Vagina (tissue), 2 donors: Measurements from ENCODE around the gene GREM1. TPM values are rescaled to one million over a fixed set of nuclear protein-coding genes. Genes with fewer than 3 reads are reported as not detected.

Source experiments
- DNase-seq, 2 donors: peaks; one replicate each; pipeline ENCODE4 v3.0.0-alpha.2; 2017; ENCODE audit errors: extremely low spot score in 2 of 2
- H3K27ac ChIP-seq: fragments of 200-600 bp; sonication (generic); one replicate; pipeline ENCODE4 v1.5.1; 2019
- H3K27me3 ChIP-seq: fragments of 200-600 bp; sonication (generic); one replicate; pipeline ENCODE4 v1.5.1; 2019
- H3K36me3 ChIP-seq, 2 donors: fragments of 200-600 bp; sonication (generic); one replicate each; pipeline ENCODE4 v1.5.1; 2017 to 2019
- H3K4me1 ChIP-seq: fragments of 200-600 bp; sonication (generic); one replicate; pipeline ENCODE4 v1.5.1; 2019
- H3K4me3 ChIP-seq, 2 donors: fragments of 200-600 bp; sonication (generic); 1 replicate in 1 of 2; 2 replicates in 1 of 2; pipeline ENCODE4 v1.5.1; 2016 to 2019
- H3K9me3 ChIP-seq: fragments of 200-600 bp; sonication (generic); one replicate; pipeline ENCODE4 v1.5.1; 2019
- CTCF ChIP-seq, 3 experiments: fragments of 450-650 bp in 2 of 3; fragments of 200-600 bp in 1 of 3; sonication (generic) in 1 of 3; IDR thresholded peaks; one replicate each; pipeline ENCODE4 v1.5.1; 2017 to 2019; ENCODE audit warnings: antibody characterized with exemption in 3 of 3, mild to moderate bottlenecking in 2 of 3, moderate library complexity in 2 of 3
- POLR2A ChIP-seq, 2 donors: fragments of 450-650 bp; IDR thresholded peaks; one replicate each; pipeline ENCODE4 v1.6.1; 2017; ENCODE audit warnings: antibody characterized with exemption in 2 of 2, mild to moderate bottlenecking in 2 of 2, moderate library complexity in 2 of 2
- POLR2AphosphoS5 ChIP-seq, 2 donors: sonication (generic); formaldehyde crosslinking; IDR thresholded peaks; one replicate each; pipeline ENCODE4 v1.9.0; 2017; ENCODE audit warnings: antibody characterized with exemption in 2 of 2, mild to moderate bottlenecking in 2 of 2, low read depth in 1 of 2; ENCODE audit not compliant: insufficient read depth in 1 of 2
- intact Hi-C: fragments of 100-400 bp; cut with DNase I; formaldehyde crosslinking; loops from one replicate; pipeline ENCODE4 v1.15.1; 2023
- total RNA-seq: library from RNA; depleted of rRNA; stranded (reverse); fragments of >200 nt; gene quantifications from one replicate; pipeline ENCODE4 v1.2.3, GENCODE V29; 2016

The GREM1 gene
- total RNA-seq, 1 donor from 2014 or later = 122 TPM

DNA sequence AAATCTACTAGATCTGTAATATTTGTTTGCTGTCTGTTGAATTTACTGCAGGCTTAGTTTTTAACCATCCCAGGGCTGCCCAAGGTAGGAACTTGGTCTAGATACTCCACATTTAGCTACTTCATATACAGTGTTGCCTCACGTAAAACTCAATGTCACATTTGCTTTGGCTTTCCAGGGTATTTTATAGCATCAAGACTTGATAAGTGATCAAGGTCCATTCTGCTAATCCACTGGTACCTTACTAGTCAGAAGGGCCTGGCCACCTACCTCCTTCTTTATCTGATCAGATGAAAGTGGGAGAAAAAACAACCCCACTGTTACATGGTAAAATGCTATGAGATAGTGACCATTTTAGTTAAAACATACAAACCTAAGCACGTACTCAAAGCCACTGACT lies 25.5 kb upstream of the GREM1 start:
- H3K36me3 ChIP-seq = no peaks in the 10 kb centered on the region
- no peaks in the 10 kb centered on the region for H3K27me3 ChIP-seq
- H3K9me3 ChIP-seq = no peaks in the 10 kb centered on the region
- no peak overlapping the region for H3K4me3 ChIP-seq
- H3K27ac ChIP-seq = no peak overlapping the region
- TF ChIP-seq CTCF (IDR thresholded peaks at IDR 0.05) (no peak), POLR2A (IDR thresholded peaks at IDR 0.05) (no peak), POLR2AphosphoS5 (IDR thresholded peaks at IDR 0.05; ENCODE audit: insufficient read depth in 1 of 2, low read depth in 1 of 2) (no peak)
- H3K4me1 ChIP-seq = no peaks in the 10 kb centered on the region
- no peak for DNase-seq
- intact Hi-C loops = no loop called here

- no peaks in the 10 kb centered on the region for H3K36me3 ChIP-seq
- H3K4me3 ChIP-seq = no peak overlapping the region
- intact Hi-C loops = no loop called here
- H3K4me1 ChIP-seq = no peaks in the 10 kb centered on the region
- no peaks in the 10 kb centered on the region for H3K27me3 ChIP-seq
- no peak overlapping the region for H3K27ac ChIP-seq
- H3K9me3 ChIP-seq = no peaks in the 10 kb centered on the region
- DNase-seq = no peak
- no peak for TF ChIP-seq POLR2A (IDR thresholded peaks at IDR 0.05)
- TF ChIP-seq POLR2AphosphoS5 (IDR thresholded peaks at IDR 0.05; ENCODE audit: insufficient read depth in 1 of 2, low read depth in 1 of 2) = no peak
- TF ChIP-seq CTCF (IDR thresholded peaks at IDR 0.05) = no peak
These were observed 23.4 kb upstream of the GREM1 start for GRCh38 chr15:32694222-32694983.

GRCh38 chr15:32698773-32699390 lies 18.9 kb upstream of the GREM1 start:
- H3K4me1 ChIP-seq = no peaks in the 10 kb centered on the region
- no peak for DNase-seq
- H3K27ac ChIP-seq = no peak overlapping the region
- no peaks in the 10 kb centered on the region for H3K36me3 ChIP-seq
- H3K4me3 ChIP-seq = no peak overlapping the region
- no peaks in the 10 kb centered on the region for H3K27me3 ChIP-seq
- TF ChIP-seq POLR2AphosphoS5 (IDR thresholded peaks at IDR 0.05; ENCODE audit: insufficient read depth in 1 of 2, low read depth in 1 of 2) (no peak), CTCF (IDR thresholded peaks at IDR 0.05) (no peak), POLR2A (IDR thresholded peaks at IDR 0.05) (no peak)
- intact Hi-C loops = no loop called here
- H3K9me3 ChIP-seq = no peaks in the 10 kb centered on the region

GRCh38 chr15:32700501-32701150 lies 17.2 kb upstream of the GREM1 start:
- DNase-seq = no peak
- H3K27ac ChIP-seq = no peak overlapping the region

More at GRCh38 chr15:32700501-32701150, 17.2 kb upstream of the GREM1 start:
- intact Hi-C loops = no loop called here
- no peaks in the 10 kb centered on the region for H3K9me3 ChIP-seq
- H3K27me3 ChIP-seq = no peaks in the 10 kb centered on the region
- H3K4me1 ChIP-seq = peaks cover 7% of the 10 kb centered on the region
- H3K36me3 ChIP-seq = no peaks in the 10 kb centered on the region
- no peak overlapping the region for H3K4me3 ChIP-seq
- TF ChIP-seq CTCF (IDR thresholded peaks at IDR 0.05) (no peak), POLR2AphosphoS5 (IDR thresholded peaks at IDR 0.05; ENCODE audit: insufficient read depth in 1 of 2, low read depth in 1 of 2) (no peak), POLR2A (IDR thresholded peaks at IDR 0.05) (no peak)
